GM10248 (cell line): ENCODE data around the gene EFHC1.

Source experiments
- CTCF ChIA-PET: fragments of 300-600 bp; sonication (Branson Sonifier 250); formaldehyde crosslinking; extraction: SDS; loops from one replicate; lab custom pipeline; 2021; ENCODE audit warnings: antibody characterized with exemption; lab: Yijun Ruan, JAX
- POLR2A ChIA-PET: fragments of 350-650 bp; sonication (Branson Sonifier 250); formaldehyde crosslinking; extraction: SDS; loops from one replicate; lab custom pipeline; 2020; ENCODE audit warnings: antibody characterized with exemption; lab: Yijun Ruan, JAX
- DNase-seq: peaks from one replicate; pipeline ENCODE4 v3.0.0; 2012; ENCODE audit errors: extremely low spot score
- TF ChIP-seq, protein P1 (sequence below): IDR thresholded peaks from 2 replicates; pipeline ENCODE4 v1.5.1; 2012; ENCODE audit warnings: mild to moderate bottlenecking, low read depth; ENCODE audit errors: extremely low read depth, missing control alignments, control extremely low read depth

The EFHC1 gene

GRCh38 chr6:52517502-52518278, 97.5 kb downstream of the EFHC1 start:
- ChIA-PET POLR2A (no interaction called here), CTCF (interaction anchor here (1.2 to 1.4 kb wide), 2 partner anchors 10 to 58 kb away, joined by 3 to 4 read pairs; no protein-coding TSS in a partner anchor)
- TF ChIP-seq, protein P1, sequence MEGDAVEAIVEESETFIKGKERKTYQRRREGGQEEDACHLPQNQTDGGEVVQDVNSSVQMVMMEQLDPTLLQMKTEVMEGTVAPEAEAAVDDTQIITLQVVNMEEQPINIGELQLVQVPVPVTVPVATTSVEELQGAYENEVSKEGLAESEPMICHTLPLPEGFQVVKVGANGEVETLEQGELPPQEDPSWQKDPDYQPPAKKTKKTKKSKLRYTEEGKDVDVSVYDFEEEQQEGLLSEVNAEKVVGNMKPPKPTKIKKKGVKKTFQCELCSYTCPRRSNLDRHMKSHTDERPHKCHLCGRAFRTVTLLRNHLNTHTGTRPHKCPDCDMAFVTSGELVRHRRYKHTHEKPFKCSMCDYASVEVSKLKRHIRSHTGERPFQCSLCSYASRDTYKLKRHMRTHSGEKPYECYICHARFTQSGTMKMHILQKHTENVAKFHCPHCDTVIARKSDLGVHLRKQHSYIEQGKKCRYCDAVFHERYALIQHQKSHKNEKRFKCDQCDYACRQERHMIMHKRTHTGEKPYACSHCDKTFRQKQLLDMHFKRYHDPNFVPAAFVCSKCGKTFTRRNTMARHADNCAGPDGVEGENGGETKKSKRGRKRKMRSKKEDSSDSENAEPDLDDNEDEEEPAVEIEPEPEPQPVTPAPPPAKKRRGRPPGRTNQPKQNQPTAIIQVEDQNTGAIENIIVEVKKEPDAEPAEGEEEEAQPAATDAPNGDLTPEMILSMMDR = no peak
- DNase-seq = peak; percentile 74

GRCh38 chr6:52518279-52518945, 98.3 kb downstream of the EFHC1 start:
- TF ChIP-seq, protein P1 = no peak
- CTCF ChIA-PET = interaction anchor here (1.2 kb wide), 1 partner anchor 10 kb away, joined by 3 read pairs; no protein-coding TSS in a partner anchor
- POLR2A ChIA-PET = no interaction called here
- no peak for DNase-seq

DNA sequence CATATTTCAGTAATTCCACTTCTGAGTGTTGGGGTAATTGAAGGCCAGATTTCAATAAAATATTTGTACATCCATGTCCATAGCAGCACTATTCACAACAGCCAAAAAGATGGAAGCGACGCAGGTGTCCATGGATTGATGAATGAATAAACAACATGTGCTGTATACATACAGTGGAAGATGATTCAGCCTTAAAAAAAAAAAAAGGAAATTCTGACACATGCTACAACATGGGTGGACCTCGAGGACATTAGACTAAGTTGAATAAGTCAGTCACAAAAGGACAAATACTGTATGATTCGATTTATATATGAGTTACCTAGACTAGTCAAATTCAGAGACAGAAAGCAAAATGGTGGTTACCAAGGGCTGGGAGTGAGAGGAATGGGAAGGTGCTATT, 99.5 kb downstream of the EFHC1 start:
- TF ChIP-seq, protein P1 = no peak
- ChIA-PET CTCF (no interaction called here), POLR2A (no interaction called here)
- no peak for DNase-seq

- CTCF ChIA-PET = interaction anchor here (3.8 kb wide), 1 partner anchor 13 kb away, joined by 20 read pairs; no protein-coding TSS in a partner anchor
- TF ChIP-seq, protein P1 = no peak
- DNase-seq = no peak
- POLR2A ChIA-PET = no interaction called here
Measured at GRCh38 chr6:52522151-52522626, 102.0 kb downstream of the EFHC1 start.

- ChIA-PET POLR2A (no interaction called here), CTCF (interaction anchor here (1.0 to 3.8 kb wide), 2 partner anchors 10 to 13 kb away, joined by 3 to 20 read pairs; no protein-coding TSS in a partner anchor)
- TF ChIP-seq, protein P1 = no peak
- DNase-seq = no peak
Measured at GRCh38 chr6:52522655-52523054, 102.5 kb downstream of the EFHC1 start.

DNA sequence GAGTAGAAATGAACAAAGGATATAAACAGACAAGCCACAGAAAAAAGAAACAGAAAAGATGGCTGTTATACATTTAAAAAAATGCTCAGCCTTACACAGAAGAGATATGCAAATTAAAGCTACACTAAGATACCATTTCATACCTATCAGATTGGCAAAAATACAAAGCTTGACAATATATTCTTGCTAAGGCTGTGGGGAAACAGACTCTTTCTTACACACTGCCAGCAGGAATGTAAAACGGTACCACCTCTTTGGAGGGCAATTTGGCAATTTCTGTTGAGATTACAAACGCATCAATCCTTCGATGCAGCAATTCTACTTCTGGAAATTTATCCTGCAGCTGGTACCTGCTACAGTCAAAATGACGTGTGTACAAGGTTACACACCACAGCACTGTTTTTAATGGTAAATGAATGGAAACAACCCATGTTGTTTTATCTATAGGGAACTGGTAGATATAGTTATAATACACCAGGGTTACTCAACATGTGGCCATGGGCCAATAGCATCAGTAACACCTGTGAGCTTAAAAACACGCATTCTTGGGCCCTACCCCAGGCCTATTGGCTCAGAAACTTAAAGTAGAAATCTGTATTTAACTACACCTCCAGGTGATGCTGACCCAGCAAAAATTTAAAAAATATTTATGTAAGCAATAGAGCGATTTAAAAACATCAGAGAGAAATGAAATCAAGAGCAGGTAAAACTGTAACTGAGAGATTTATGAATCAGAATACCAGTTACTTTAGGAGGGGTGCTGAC, 103.4 kb downstream of the EFHC1 start:
- TF ChIP-seq, protein P1 = no peak
- DNase-seq = no peak
- ChIA-PET POLR2A (no interaction called here), CTCF (interaction anchor here (1.0 to 3.8 kb wide), 5 partner anchors 9 to 107 kb away, joined by 3 to 20 read pairs (median 7); no protein-coding TSS in a partner anchor)
